HL-60 (cell line): ENCODE results near the gene LENG9.

Experiments used
- GABPA ChIP-seq: IDR thresholded peaks from 2 replicates; pipeline ENCODE4 v1.6.1; 2012; ENCODE audit warnings: low read depth
- POLR2AphosphoS5 ChIP-seq: IDR thresholded peaks from 2 replicates; pipeline ENCODE4 v1.6.1; 2012; ENCODE audit warnings: low read depth
- TF ChIP-seq, protein P1 (sequence below): IDR thresholded peaks from one replicate; pipeline ENCODE4 v1.5.1; 2011; ENCODE audit warnings: low read length, control low read depth, inconsistent platforms; ENCODE audit not compliant: insufficient read depth
- TF ChIP-seq, protein P2 (sequence below): IDR thresholded peaks from 2 replicates; pipeline ENCODE4 v1.6.1; 2012; ENCODE audit warnings: low read depth; ENCODE audit not compliant: insufficient replicate concordance

DNA sequence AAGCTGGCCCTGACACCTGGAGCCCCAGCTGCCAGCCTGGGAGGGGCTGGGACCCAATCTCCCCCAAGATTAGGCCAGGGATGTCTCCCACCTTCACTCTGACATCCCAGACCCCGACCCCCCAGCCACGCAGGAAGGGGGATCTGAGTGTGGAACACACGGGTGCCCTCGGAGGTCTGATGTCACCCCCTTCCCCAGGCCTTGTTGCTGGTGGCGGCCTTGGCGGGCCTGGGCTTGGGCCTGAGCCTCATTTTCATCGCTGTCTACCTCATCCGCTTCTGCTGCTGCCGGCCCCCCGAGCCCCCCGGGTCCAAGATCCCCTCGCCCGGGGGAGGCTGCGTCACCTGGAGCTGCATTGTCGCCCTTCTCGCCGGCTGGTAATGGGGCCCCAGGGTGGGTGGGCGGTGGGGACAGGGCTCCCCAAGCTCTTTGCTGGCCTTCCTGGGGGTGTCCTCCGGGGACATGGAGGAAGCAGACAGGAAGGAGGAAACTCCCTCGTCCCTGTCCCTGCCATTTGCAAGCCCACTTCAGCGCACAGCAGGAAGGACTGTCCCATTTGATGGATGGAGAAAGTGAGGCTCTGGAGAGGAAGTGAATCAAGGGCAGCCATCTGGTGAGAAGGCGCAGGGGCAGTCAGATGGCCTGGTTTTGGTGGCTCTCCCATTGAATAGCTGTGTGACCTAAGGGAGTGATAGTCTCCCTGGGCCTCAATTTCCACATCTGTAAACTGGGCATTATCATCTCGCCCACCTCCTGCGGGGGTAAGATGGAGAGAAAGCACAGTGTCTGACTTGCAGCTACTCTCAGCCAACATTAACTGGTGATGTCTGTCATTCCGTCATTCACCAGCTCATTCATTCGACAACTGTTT lies 44.4 kb downstream of the LENG9 start:
- TF ChIP-seq, protein P1, sequence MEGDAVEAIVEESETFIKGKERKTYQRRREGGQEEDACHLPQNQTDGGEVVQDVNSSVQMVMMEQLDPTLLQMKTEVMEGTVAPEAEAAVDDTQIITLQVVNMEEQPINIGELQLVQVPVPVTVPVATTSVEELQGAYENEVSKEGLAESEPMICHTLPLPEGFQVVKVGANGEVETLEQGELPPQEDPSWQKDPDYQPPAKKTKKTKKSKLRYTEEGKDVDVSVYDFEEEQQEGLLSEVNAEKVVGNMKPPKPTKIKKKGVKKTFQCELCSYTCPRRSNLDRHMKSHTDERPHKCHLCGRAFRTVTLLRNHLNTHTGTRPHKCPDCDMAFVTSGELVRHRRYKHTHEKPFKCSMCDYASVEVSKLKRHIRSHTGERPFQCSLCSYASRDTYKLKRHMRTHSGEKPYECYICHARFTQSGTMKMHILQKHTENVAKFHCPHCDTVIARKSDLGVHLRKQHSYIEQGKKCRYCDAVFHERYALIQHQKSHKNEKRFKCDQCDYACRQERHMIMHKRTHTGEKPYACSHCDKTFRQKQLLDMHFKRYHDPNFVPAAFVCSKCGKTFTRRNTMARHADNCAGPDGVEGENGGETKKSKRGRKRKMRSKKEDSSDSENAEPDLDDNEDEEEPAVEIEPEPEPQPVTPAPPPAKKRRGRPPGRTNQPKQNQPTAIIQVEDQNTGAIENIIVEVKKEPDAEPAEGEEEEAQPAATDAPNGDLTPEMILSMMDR: no peak
- TF ChIP-seq POLR2AphosphoS5: no peak
- TF ChIP-seq, protein P2, sequence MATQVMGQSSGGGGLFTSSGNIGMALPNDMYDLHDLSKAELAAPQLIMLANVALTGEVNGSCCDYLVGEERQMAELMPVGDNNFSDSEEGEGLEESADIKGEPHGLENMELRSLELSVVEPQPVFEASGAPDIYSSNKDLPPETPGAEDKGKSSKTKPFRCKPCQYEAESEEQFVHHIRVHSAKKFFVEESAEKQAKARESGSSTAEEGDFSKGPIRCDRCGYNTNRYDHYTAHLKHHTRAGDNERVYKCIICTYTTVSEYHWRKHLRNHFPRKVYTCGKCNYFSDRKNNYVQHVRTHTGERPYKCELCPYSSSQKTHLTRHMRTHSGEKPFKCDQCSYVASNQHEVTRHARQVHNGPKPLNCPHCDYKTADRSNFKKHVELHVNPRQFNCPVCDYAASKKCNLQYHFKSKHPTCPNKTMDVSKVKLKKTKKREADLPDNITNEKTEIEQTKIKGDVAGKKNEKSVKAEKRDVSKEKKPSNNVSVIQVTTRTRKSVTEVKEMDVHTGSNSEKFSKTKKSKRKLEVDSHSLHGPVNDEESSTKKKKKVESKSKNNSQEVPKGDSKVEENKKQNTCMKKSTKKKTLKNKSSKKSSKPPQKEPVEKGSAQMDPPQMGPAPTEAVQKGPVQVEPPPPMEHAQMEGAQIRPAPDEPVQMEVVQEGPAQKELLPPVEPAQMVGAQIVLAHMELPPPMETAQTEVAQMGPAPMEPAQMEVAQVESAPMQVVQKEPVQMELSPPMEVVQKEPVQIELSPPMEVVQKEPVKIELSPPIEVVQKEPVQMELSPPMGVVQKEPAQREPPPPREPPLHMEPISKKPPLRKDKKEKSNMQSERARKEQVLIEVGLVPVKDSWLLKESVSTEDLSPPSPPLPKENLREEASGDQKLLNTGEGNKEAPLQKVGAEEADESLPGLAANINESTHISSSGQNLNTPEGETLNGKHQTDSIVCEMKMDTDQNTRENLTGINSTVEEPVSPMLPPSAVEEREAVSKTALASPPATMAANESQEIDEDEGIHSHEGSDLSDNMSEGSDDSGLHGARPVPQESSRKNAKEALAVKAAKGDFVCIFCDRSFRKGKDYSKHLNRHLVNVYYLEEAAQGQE: no peak
- no peak for TF ChIP-seq GABPA
